ENCODE results near the gene CLEC1B.
"Not testable (repeated sequence)": the region's sequence is repeated elsewhere in the genome, so short reads cannot be mapped to it uniquely, and the experiment has no call there.

Gene CLEC1B

GRCh38 chr12:9999016-9999415 lies at the start of gene CLEC1B:
Gene CLEC1B, minus strand, starts transcription at chr12:9999121. Its CDS starts 21 bp downstream, at chr12:9999100.
- no peak for DNase-seq

DNA sequence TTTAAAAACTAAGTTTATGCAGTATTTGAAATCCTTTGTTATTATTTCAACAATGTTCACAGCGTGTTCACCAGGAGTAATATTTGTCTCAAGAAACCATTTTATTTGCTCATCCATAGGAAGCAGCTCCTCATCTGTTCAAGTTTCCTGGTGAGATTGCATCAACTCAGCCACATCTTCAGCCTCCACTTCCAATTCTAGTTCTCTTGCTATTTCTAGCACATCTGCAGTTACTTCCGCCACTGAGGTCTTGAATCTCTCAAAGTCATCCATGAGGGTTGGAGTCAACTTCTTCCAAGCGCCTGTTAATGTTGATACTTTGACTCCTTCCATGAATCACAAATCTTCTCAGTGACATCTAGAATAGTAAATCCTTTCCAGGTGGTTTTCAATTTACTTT lies 49.6 kb upstream of the CLEC1B start:
- DNase-seq: no peak

DNA sequence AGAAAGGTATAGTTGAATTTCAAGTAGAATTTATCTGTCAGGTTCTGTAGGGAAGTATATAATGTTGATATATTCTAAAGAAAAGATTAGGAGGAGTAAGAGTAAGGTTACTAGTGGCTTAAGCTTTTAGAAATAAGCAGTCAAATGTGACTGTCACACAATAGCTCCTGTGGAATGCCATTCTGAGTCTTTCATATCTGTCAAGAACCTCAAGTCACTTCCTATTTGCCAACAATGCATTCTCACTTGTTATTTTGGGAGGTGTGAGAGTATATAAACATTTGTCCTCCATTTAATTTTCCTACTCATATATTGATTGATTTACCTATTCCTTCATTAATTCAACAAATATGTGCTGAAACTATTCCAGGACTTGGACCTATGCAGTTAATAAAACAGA lies 43.2 kb upstream of the CLEC1B start:
- no peak for DNase-seq

- DNase-seq: no peak
Measured at GRCh38 chr12:10033783-10034545, 35.0 kb upstream of the CLEC1B start.

DNA sequence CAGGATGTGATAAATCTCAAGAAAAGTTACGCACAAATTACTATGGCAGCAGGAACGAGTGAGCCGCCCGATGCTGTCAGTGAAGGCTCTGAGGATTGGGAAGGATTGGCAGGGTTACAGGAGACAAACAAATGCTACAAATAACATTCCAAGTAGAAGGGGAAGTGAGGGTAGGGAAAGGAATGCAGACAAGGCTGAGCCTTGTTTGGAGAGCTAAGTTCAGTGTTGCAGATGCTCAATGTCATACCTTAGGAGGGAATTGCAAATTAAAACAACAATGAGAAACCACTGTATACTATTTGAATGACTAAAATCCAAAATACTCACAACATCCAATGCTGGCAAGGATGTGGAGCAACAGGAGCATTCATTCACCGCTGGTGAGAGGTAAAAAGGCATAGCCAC lies 32.9 kb upstream of the CLEC1B start:
- DNase-seq: no peak

GRCh38 chr12:10031321-10031720 lies 32.4 kb upstream of the CLEC1B start:
- DNase-seq: no peak

GRCh38 chr12:10030446-10030845 lies 31.5 kb upstream of the CLEC1B start, which contains the start of gene CLEC9A:
Gene CLEC9A, plus strand, starts transcription at chr12:10030682. Its CDS starts 22,006 bp downstream, at chr12:10052688.
- no peak for DNase-seq

DNA sequence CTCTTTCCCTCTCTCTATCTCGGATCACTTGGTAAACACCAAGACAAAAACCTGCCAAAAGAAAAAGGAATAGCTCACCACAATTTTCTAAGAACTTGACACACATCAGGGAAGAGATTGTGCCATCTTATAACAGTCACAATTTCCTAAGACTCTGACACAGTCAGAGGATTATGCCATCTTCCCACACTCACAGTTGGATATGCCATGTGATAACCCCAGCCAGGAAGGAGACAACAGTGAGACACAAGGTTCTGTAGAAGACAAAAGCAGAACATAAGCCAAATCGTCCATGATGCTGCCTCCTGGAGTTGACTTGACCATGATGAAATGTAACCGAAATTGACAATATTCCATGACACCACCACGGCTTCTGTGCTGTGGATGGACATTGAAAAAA lies 28.8 kb upstream of the CLEC1B start:
- no peak for DNase-seq

- no peak for DNase-seq
Measured at GRCh38 chr12:10027311-10027710, 28.4 kb upstream of the CLEC1B start.

DNA sequence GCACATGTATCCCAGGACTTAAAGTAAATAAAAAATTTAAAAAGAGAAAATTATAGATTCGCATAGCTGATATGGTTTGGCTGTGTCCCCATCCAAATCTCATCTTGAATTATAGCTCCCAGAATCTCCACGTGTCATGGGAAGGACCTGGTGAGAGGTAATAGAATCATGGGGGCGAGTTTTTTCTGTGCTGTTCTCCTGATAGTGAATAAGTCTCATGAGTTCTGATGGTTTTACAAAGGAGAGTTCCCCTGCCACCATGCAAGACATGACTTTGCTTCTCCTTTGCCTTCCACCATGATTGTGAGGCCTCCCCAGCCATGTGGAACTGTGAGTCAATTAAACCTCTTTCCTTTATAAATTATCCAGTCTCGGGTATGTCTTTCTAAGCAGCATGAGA lies 27.7 kb upstream of the CLEC1B start:
- DNase-seq: not testable (repeated sequence)

DNA sequence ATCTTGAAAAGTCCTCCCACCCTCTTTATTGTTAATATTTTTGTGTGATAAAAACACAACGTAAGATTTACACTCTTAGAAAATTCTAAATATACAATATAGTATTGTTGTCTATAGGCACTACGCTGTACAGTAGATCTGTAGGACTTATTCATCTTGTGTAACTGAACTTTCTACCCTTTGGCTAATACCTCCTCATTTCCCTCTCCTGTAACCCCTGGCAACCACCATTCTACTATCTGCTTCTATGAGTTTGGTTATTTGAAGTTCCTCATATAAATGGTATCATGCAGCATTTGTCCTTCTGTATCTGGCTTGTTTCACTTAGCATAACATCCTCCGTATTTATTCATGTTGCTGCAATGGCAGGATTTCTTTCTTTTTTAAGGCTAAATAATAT lies 26.3 kb upstream of the CLEC1B start:
- DNase-seq: no peak

DNA sequence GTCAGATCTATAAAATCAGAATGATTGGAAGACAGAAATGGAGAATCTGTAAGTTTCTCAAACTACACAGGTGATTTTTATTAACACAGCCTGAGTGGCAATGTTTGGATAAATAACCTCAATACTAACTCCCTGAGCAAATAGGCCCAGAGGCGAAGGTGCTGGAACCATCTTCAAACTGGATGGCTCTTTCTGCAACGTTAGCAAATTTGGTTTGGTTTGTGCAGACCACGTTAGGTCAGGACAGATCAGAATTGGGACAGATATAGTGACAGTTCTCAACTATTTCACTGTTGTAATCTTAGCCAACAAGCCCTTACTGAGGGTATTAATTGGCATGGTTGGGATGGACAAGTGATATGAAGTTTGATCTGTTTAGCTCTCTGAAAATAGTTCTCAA lies 22.4 kb upstream of the CLEC1B start:
- no peak for DNase-seq

DNA sequence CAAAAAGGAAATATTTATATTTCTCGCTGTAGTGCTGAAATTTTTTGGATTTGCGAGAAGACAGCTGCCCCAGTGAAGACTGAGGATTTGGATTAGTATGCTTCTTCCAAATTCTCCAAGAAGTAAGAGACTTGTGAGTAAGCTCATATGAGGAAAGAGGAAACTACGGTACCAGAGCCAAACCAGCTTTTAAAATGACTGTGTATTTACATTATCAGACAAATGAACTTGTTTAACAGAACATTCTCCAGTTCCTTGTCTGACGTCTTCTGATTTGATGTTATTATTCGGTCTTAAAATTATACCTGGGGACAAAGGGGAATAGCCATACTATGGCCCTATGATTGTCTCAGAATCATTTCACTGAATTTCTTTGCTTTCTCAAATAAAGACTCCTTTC lies 19.5 kb upstream of the CLEC1B start:
- DNase-seq: no peak

DNA sequence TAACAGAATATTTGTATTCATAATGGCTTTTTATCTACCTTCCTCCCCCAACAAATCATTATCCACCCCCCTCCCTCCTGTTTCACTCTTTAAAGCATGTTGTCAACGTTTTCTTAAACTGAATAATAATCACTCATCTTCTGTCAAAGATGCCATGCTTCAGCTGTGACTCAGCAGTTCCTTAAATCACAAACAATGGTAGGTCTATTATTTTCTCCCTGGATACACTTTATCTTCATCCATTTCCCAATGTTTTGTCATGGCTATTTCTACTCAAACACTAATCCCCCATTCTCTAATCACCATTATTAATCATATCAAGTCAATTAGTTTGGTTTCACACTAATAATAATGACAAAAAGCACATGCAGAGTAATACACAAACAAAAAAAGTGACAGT lies 18.0 kb upstream of the CLEC1B start:
- DNase-seq: no peak

- DNase-seq: no peak
Measured at GRCh38 chr12:10015450-10015849, 16.5 kb upstream of the CLEC1B start.

DNA sequence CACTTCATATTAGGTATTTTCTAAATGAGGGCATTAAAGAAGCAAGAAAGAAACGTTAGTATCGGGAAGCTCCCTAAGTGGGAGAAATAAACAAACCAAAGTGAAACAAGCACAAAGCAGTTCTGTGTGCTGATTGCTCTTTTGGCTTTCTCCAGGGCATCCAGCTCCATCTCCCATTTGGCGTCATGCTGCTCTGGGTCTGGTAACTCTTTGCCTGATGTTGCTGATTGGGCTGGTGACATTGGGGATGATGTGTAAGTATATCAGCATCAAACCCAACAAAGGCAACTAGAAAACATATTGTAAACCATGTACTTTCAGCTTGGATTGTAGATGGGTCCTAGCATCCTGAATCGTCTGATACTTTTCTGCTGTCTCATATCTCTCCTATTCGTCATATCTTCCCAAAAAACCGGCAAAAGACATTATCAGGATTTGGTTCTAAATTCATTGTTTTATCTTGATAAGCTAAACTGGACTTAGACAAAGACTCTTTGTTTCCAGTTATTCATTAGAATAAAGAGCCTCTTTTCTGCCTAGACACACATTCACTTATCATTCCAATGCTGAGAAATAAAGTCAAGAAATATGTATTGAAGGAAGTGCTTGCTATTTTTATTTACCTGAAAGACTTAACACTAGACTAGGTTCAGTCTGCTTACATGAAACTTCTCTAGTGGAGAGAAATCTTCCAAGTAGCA lies 13.9 kb upstream of the CLEC1B start:
- DNase-seq: no peak

DNA sequence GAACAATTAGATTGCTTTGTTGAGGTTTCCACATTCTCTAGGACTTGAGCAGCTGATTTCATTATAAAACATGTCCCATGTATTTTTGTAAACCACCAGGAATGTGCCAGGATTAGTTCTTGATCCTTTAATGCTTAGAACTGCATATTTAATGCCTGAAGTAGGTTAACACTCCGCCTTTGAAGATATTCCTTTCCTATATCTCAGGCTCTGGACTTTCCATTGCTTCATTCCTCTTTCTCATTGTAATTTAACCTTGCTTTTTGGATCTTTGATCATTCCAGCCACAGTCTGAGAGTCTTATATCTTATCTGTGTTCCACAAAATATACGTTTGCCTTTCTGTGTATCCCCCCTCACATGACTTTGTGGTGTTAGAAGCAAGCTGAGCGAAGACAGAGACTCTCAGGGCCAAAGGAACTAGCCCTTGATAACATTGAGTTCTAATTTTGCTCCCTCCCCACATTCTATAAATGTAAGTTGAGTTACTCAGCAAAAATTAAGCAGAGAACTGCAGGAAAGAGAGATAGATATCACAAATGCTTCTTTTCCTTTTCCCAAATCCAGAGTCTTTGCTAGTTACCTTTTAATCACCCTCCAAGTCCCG lies 2.4 kb upstream of the CLEC1B start:
- no peak for DNase-seq

GRCh38 chr12:9992296-9992695 lies 6.6 kb downstream of the CLEC1B start:
- no peak for DNase-seq

GRCh38 chr12:9991876-9992275 lies 7.0 kb downstream of the CLEC1B start:
- DNase-seq: no peak

DNA sequence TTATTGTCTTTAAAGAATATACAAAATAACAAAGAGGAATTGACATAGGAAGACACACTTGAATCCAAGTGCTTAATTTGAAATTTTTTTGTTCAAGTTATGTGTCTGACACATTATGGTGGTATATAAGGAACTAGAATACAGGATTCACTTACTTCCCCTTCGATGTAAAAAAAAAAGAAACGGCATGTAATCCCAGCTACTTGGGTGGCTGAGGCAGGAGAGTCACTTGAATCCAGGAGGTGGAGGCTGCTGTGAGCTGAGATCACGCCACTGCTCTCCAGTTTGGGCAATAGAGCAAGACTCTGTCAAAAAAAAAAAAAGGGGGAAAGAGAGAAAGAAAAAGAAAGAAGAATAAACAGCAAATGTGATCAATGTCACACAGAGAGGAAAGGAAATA lies 18.8 kb downstream of the CLEC1B start:
- no peak for DNase-seq

DNA sequence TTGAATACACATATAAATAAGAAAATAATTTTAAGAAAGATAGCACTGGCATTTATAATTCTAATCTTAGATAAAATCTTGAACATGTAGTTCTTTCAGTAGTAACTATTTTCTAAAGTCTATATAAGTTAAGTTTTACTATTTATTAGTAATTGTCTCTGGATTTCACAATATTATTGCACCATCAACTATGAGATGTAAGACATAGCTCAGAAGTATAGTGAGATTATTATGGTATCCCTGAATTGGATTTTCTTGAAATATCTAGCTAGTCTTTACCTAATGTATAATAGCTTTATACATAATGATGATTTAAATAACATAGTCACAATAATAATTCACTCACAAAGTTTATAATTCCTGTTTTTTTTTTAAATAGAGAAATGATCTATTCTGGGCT lies 21.0 kb downstream of the CLEC1B start:
- DNase-seq: no peak

DNA sequence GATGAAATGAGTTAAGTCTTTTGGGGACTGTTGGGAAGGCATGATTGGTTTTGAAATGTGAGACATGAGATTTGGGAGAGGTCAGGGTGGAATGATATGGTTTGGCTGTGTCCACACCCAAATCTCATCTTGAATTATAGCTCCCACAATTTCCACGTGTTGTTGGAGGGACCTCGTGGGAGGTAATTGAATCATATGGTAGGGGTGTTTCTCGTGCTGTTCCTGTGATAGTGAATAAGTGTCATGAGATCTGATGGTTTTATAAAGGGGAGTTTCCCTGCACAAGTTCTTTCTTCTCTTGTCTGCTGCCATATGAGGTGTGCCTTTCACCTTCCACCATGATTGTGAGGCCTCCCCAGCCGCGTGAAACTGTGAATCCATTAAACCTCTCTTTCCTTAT lies 22.3 kb downstream of the CLEC1B start:
- not testable (repeated sequence) for DNase-seq

DNA sequence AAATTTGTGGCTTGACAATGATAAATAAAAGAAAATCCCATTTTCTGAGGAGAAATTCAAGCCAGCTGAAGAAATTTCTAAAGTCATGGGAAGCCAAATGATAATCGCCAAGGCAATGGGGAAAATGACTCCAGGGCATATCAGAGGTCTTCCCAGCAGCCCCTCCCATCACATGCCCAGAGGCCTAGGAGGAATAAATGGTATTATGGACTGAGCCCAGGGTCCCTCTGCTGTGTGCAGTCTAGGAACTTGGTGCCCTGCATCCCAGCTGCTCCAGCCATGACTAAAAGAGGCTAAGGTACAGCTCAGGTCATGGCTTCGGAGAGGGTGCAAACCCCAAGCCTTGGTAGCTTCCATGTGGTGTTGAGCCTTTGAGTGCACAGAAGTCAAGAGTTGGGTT lies 23.3 kb downstream of the CLEC1B start:
- no peak for DNase-seq

GRCh38 chr12:9974731-9975130 lies 24.2 kb downstream of the CLEC1B start:
- not testable (repeated sequence) for DNase-seq

Measured in NCI-H446 (cell line).